CD4-positive, alpha-beta T cell treated with Interleukin-4 for 4 hours (primary cell): Measurements from ENCODE around the gene ANKRD60.

Experiments
- DNase-seq: peaks from one replicate; pipeline ENCODE4 v3.0.0-alpha.2; 2020

The ANKRD60 gene, protein sequence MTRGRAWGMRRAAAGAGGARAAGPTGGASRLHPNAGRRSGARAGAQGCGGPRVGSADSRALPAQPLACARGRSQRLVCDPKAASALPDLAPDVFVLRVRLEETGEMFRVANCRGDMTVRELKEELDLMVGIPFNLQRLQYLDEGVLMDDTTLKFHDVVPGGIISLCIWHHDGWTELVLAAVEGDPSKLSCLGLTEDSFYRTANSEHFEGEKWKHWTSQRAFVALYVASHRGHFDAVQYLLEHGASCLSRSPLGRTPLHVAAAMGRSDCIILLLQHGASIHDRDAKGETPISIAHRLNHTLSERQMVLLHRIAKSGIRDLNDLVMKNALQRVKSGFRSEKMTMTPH

DNA sequence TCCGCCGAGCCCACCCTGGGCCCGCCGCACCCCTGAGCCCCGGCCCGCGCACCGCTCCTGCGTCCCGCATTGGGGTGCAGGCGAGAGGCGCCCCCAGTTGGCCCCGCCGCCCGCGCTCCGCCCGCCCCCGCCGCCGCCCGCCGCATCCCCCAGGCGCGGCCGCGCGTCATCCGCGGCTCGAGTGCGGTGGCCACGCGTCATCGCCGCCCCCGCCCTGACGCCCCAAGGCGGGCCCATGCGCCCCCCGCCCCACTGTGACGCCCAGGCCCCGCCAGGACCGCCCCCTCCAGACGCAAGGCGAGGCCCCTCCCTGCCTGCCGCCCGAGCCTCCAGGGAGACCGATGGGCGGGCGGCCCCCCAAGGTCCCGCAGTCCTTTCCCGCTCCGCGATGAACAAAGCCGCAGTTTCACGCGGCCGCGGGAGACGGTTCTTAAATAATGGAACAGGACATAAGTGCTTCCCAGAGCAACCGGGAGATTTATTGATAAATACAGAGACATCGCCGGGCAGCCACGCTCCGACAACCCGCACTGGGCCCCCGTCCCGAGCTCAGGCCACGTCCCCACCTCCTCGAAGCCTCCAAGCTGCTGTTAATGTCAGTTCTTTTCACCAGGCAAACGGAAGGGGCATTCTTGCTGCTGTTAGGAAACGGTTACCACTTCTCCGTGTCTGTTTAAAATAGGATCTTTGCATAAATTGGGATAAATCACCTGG is at the start of gene ANKRD60:
ANKRD60 (minus strand) TSS at position 170 of the 714 bp plus-strand sequence; CDS start at position 170, 0 bp downstream.
- DNase-seq, result no peak

GRCh38 chr20:58277578-58278472 is 49.4 kb upstream of the ANKRD60 start:
- DNase-seq, result no peak

- DNase-seq, result no peak
These were observed 48.7 kb upstream of the ANKRD60 start for GRCh38 chr20:58277107-58277506.

- DNase-seq, result no peak
These were observed 45.9 kb upstream of the ANKRD60 start for GRCh38 chr20:58274384-58274783.

DNA sequence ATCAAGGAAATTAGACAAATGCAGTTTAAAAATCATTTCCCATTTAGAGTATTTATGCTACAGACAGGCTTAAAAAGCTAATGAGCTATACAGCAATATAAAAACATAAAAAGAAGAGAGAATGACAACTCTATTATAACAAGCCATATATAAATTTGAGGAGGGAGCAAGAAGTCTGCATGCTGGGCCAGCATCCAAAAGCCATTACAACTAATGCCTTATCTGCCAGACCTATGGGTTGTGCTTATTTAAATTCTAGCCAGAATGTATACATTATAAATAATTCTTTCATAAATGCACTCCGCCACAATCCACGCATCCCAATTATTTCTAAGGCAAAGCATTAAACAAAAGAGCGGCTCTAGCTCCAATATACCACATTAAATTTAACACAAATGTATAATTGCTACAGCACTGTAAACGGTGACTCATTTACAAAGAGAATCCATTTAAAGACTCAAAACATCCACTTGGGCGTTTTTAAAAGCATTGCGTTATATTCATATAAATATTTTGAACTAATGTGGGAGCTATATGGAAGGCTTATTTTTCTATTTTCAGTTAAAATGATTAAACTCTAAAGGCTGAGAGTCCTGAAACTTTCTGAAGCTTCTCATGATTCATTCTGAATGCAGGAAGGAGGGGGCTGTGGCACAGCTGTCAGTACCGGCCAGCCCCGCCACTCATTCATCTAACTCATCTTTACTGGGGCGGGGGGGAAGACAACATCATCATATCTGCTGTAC is 43.3 kb upstream of the ANKRD60 start:
- no peak for DNase-seq

- no peak for DNase-seq
These were observed 40.6 kb upstream of the ANKRD60 start for GRCh38 chr20:58268936-58269619.

DNA sequence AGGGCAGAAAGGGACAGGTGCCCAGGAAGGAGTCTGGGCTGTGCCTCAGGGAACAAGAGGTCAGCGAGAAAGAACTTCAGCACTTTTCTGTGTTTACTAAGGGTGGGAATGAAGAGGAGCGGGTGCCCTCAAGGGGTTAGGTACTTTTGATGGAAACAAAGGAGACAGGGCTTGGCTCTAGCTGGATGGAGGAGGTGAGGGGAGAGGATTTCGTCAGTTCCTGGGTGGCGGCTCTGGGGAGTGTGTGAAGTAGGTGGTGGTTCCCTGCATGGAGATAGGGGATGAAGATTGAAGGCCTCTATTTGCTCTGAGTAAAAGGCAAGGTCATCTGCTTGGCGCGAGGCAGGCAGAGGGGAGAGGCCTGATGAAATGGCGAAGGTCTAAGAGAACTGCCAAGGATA is 40.0 kb upstream of the ANKRD60 start:
- no peak for DNase-seq

- no peak for DNase-seq
These were observed 39.1 kb upstream of the ANKRD60 start for GRCh38 chr20:58267389-58268215.

GRCh38 chr20:58264271-58264670 is 35.8 kb upstream of the ANKRD60 start:
- no peak for DNase-seq

DNA sequence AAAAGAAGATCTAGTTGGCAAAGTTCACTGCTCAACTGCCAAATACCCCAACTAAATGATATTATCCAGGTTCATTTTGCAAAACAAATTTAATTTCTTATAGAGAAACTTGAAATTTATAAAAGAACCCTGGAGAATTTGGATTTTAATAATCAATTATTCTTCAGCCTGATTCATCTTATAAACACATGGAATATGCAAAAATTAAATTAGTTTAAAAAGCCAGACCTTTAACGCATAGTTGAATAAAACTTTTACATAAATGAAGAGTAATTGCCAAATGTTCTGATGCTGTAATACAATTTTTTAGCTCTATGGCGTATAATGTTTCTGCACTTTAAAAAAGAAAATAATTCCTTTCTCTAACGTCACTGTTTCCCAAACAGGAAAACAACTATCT is 33.2 kb upstream of the ANKRD60 start:
- DNase-seq, result no peak

GRCh38 chr20:58260006-58260405 is 31.6 kb upstream of the ANKRD60 start:
- no peak for DNase-seq

- DNase-seq, result no peak
These were observed 28.4 kb upstream of the ANKRD60 start for GRCh38 chr20:58256842-58257241.

DNA sequence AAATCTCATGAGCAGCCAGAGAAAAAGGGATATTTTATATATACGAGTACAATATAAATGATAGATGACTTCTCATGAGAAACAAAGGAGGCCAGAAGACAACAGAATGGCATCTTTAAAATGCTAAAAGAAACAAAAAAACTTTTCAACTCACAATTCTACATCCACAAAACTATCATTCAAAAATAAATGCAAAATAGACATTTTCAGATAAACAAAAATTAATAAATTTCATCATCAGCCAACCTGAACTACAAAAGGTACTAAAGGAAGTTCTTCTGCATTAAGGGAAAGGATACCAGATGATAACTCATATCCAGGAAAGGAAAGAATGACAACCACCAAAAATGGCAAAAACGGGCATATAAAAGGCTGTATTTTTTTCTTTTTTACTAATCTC is 27.9 kb upstream of the ANKRD60 start:
- no peak for DNase-seq

DNA sequence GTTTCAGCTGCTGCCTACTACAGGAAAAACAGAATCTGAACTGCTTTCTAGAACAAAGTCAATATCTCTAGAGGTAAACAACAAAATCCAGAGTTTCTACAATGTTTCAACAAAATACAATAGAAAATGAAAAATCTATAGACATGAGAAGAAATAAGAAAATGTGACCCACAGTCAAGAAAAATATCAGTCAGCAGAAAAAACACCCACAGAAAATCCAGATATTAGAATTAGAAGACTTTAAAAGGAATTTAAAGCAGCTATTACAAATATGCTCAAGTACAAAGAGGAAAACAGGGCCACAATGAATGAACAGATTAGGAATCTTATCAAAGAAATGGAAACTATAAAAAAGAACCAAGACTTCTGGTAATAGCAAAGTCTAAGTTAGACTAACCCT is 26.4 kb upstream of the ANKRD60 start:
- DNase-seq, result no peak

DNA sequence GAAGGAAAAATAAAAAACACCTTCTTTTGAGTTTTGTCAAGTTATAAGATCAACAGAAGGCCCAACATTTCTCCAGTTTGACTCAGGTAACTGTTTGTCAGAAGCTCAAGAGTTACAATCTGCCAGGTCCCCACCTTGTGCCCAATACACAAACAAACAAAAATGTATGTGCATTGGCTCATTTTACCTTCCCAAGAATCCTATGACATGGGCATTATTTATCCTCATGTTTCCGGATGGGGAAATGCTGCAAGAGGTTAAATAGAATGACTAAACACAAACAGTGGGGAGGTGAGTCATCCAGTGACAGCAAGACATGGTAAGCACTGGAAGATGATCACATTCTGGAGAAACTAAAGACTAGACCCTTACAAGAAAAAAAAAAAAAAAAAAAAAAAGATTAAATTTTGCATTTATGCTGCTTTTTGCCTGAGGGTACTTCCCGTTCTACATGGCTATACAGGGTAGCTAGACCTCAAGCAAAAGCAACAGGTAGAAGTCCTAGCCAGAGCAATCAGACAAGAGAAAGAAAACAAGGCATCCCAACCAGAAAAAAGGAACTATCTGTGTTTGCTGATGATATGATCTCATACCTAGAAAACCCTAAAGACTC is 23.6 kb upstream of the ANKRD60 start:
- peak; percentile 34 for DNase-seq

- no peak for DNase-seq
These were observed 23.0 kb upstream of the ANKRD60 start for GRCh38 chr20:58251348-58251978.

GRCh38 chr20:58246346-58246745 is 17.9 kb upstream of the ANKRD60 start:
- no peak for DNase-seq

DNA sequence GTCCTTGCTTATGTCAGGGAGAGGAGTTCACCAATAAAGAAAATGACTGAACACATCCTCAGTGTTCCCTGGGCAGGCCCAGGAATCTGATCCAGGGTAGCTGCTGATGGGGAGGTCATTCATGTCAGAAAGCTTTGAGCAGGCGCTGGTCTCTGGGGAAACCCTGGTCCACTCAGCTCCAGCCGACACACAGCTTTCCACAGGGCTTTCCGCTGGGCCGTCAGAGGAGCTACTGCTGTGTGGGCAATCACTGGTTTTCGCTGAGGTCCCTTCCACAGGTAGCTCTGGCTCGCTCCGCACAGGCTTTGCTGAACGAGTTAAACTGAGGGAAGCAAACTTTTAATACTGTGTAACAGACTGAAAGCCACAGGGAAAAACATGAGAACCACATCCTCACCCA is 17.5 kb upstream of the ANKRD60 start:
- no peak for DNase-seq

DNA sequence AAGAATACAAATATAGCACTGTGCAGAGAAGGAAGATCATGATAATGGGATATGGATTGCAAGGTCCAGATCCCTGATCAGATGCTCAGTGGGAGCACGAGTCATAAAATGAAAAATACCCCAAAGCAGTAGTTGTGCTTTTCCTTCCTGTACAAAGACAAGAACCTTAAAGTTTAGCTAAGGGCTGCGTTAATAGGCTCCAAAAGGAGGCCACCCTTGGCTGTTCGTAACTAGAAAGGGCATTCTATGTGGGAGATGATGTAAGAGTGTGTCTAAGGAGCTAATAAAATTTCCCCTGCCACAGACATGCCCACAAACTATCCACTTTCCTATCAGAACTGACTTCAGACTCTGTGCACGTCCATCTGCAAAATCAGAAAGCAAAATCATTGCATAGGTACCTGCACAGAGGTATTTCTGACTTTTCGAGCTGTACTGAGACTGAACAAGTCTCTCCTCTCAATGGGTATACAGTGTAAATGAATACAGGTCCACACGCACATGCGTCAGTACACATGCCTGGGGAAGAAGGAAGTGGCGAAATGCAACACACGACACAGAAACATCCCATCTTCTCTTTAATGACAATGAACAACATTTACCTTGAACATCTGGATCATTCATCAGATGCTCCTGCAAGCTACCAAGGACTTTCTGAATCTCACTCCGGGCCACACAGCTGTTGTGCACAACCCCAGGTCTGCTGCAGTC is 16.9 kb upstream of the ANKRD60 start:
- no peak for DNase-seq
